ENCODE measurements around the gene OR2H2.

The OR2H2 gene

GRCh38 chr6:29584821-29585220 lies at the start of gene OR2H2:
OR2H2 (plus strand) TSS chr6:29585121; CDS start chr6:29587945, 2,824 bp downstream.
- no peak for TF ChIP-seq CTCF (conservative IDR thresholded peaks at IDR 0.05)
- TF ChIP-seq ZFX (IDR thresholded peaks at IDR 0.05), result no peak
- no peak within 1 kb of the TSS for H3K27ac ChIP-seq

- H3K27ac ChIP-seq, result no peak overlapping the region
- TF ChIP-seq ZFX (IDR thresholded peaks at IDR 0.05) (no peak), CTCF (conservative IDR thresholded peaks at IDR 0.05) (no peak)
Measured at GRCh38 chr6:29537714-29538403, 47.1 kb upstream of the OR2H2 start.

DNA sequence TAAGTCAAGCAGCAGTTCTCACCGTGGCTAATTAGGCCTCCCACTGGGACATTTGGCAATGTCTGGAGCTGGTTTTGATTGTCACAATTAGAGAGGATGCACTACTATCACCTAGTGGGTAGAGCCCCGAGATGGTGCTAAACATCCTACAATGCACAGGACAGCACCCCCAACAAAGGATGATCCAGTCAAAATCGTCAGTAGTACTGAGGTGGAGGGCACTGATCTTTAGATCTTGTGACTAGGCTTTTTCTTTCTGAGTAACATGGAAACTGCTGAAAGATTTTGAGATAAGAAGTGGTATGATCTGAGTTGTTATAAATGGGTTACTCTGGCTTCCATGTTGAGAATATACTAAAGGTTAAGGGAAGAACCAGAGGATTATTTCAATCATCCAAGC lies 37.3 kb upstream of the OR2H2 start:
- H3K27ac ChIP-seq, result no peak overlapping the region
- TF ChIP-seq CTCF (conservative IDR thresholded peaks at IDR 0.05) (no peak), ZFX (IDR thresholded peaks at IDR 0.05) (no peak)

- peak overlapping the region; percentile 14 for H3K27ac ChIP-seq
- no peak for TF ChIP-seq ZFX (IDR thresholded peaks at IDR 0.05)
- no peak for TF ChIP-seq CTCF (conservative IDR thresholded peaks at IDR 0.05)
Measured at GRCh38 chr6:29552512-29553051, 32.3 kb upstream of the OR2H2 start.

- peak overlapping the region; percentile 14 for H3K27ac ChIP-seq
- no peak for TF ChIP-seq ZFX (IDR thresholded peaks at IDR 0.05)
- no peak for TF ChIP-seq CTCF (conservative IDR thresholded peaks at IDR 0.05)
Measured at GRCh38 chr6:29553268-29554057, 31.5 kb upstream of the OR2H2 start.

GRCh38 chr6:29554764-29555163 lies 30.2 kb upstream of the OR2H2 start:
- TF ChIP-seq ZFX (IDR thresholded peaks at IDR 0.05), result no peak
- TF ChIP-seq CTCF (conservative IDR thresholded peaks at IDR 0.05), result no peak
- no peak overlapping the region for H3K27ac ChIP-seq

GRCh38 chr6:29557320-29557719 lies 27.6 kb upstream of the OR2H2 start:
- TF ChIP-seq ZFX (IDR thresholded peaks at IDR 0.05) (no peak), CTCF (conservative IDR thresholded peaks at IDR 0.05) (no peak)
- no peak overlapping the region for H3K27ac ChIP-seq

Measured in C4-2B (cell line).